ENCODE measurements around the gene PATJ.
"Not testable (repeated sequence)": the region's sequence is repeated elsewhere in the genome, so short reads cannot be mapped to it uniquely, and the experiment has no call there.

Gene PATJ

DNA sequence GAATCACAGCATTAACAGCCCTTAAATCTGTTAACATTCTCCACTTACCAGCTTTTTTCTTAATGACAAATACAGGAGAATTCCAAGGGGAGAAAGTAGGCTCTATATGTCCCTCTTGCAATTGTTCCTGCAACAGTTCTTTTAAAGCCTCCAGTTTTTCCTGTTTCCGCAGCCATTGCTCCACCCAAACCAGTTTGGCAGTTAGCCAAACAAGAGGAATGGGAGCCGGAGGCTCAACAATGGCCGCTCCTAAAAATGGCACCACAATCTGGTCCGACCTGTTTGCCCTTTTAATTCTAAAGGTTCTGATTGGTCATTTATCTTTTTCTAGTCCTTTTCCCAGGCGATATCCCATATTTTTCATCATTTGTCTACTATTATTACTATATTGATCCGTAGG, 438.4 kb downstream of the PATJ start:
- H3K36me3 ChIP-seq (ENCODE audit: insufficient read depth, low read length) = no peaks in the 10 kb centered on the region
- no peaks in the 10 kb centered on the region for H3K9me2 ChIP-seq (replicated peaks; ENCODE audit: low read depth, low read length)
- H3K9me3 ChIP-seq (ENCODE audit: insufficient read depth, low read depth, low read length) = no peaks in the 10 kb centered on the region
- H2AFZ ChIP-seq (ENCODE audit: low read length) = no peak overlapping the region
- no peaks in the 10 kb centered on the region for H4K20me1 ChIP-seq (ENCODE audit: insufficient read depth, low read length, poor library complexity, severe bottlenecking)
- no peak overlapping the region for H3K9ac ChIP-seq (ENCODE audit: low read depth, low read length, poor library complexity, severe bottlenecking)
- H3K4me3 ChIP-seq (ENCODE audit: low read length, poor library complexity, severe bottlenecking) = no peak overlapping the region
- TF ChIP-seq EZH2phosphoT487 (IDR thresholded peaks at IDR 0.05; ENCODE audit: borderline replicate concordance) = no peak
- TF ChIP-seq, protein P1, sequence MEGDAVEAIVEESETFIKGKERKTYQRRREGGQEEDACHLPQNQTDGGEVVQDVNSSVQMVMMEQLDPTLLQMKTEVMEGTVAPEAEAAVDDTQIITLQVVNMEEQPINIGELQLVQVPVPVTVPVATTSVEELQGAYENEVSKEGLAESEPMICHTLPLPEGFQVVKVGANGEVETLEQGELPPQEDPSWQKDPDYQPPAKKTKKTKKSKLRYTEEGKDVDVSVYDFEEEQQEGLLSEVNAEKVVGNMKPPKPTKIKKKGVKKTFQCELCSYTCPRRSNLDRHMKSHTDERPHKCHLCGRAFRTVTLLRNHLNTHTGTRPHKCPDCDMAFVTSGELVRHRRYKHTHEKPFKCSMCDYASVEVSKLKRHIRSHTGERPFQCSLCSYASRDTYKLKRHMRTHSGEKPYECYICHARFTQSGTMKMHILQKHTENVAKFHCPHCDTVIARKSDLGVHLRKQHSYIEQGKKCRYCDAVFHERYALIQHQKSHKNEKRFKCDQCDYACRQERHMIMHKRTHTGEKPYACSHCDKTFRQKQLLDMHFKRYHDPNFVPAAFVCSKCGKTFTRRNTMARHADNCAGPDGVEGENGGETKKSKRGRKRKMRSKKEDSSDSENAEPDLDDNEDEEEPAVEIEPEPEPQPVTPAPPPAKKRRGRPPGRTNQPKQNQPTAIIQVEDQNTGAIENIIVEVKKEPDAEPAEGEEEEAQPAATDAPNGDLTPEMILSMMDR (conservative IDR thresholded peaks at IDR 0.05; ENCODE audit: low read length) = no peak
- no peaks in the 10 kb centered on the region for H3K79me2 ChIP-seq (ENCODE audit: insufficient read depth, low read length)
- no peaks in the 10 kb centered on the region for H3K4me1 ChIP-seq (ENCODE audit: insufficient read depth, low read length, poor library complexity, severe bottlenecking)
- H3K27me3 ChIP-seq (ENCODE audit: insufficient read depth, low read length, poor library complexity, severe bottlenecking) = no peaks in the 10 kb centered on the region
- H3F3A ChIP-seq (ENCODE audit: low read depth) = no peaks in the 10 kb centered on the region
- no peak overlapping the region for H3K4me2 ChIP-seq (ENCODE audit: low read depth, low read length, poor library complexity, severe bottlenecking)

DNA sequence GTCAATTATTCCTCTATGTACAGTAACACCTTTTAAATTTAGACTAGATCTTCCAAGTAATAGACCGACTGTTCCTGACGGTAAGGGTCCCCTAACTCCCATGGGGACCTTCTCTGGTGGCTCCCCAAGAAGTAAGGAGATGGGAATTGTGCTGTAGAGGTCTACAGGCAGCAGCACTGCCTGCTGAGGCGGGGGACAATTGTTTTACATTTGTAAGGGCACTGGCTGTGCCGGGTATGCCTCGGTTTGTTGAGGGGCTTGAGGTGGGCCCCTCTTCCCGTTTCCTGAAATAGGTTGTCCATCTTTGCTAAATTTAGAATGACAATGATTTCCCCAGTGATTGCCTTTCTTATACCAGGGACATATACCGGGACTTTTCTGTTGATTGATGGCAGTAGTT, 439.3 kb downstream of the PATJ start:
- no peaks in the 10 kb centered on the region for H3K36me3 ChIP-seq (ENCODE audit: insufficient read depth, low read length)
- no peak for TF ChIP-seq EZH2phosphoT487 (IDR thresholded peaks at IDR 0.05; ENCODE audit: borderline replicate concordance)
- TF ChIP-seq, protein P1 (conservative IDR thresholded peaks at IDR 0.05; ENCODE audit: low read length) = no peak
- no peak overlapping the region for H3K4me2 ChIP-seq (ENCODE audit: low read depth, low read length, poor library complexity, severe bottlenecking)
- no peaks in the 10 kb centered on the region for H3K27me3 ChIP-seq (ENCODE audit: insufficient read depth, low read length, poor library complexity, severe bottlenecking)
- H3K9me2 ChIP-seq (replicated peaks; ENCODE audit: low read depth, low read length) = no peaks in the 10 kb centered on the region
- no peak overlapping the region for H2AFZ ChIP-seq (ENCODE audit: low read length)
- H3K79me2 ChIP-seq (ENCODE audit: insufficient read depth, low read length) = no peaks in the 10 kb centered on the region
- no peak overlapping the region for H3K4me3 ChIP-seq (ENCODE audit: low read length, poor library complexity, severe bottlenecking)
- no peak overlapping the region for H3K9ac ChIP-seq (ENCODE audit: low read depth, low read length, poor library complexity, severe bottlenecking)
- H3K4me1 ChIP-seq (ENCODE audit: insufficient read depth, low read length, poor library complexity, severe bottlenecking) = no peaks in the 10 kb centered on the region
- no peaks in the 10 kb centered on the region for H4K20me1 ChIP-seq (ENCODE audit: insufficient read depth, low read length, poor library complexity, severe bottlenecking)
- no peaks in the 10 kb centered on the region for H3F3A ChIP-seq (ENCODE audit: low read depth)
- H3K9me3 ChIP-seq (ENCODE audit: insufficient read depth, low read depth, low read length) = no peaks in the 10 kb centered on the region

DNA sequence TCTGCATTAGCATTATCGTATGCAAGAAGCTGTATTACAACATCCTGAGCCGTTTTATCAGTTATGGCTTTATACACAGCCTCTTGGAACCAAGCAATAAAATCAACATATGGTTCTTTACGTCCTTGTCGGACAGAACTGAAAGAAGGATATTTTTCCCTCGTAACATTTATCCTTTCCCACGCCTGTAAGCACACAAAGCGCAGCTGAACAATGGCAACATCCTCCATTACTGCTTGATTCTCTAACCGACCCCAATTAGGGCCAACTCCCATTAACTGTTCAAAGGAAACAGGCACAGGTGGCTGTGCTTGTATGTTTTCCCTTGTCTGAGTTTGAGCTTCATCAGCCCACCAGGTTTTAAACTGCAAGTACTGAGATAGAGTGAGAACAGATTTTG, 439.9 kb downstream of the PATJ start:
- H3K4me3 ChIP-seq (ENCODE audit: low read length, poor library complexity, severe bottlenecking); H3K79me2 ChIP-seq (ENCODE audit: insufficient read depth, low read length); H3K9ac ChIP-seq (ENCODE audit: low read depth, low read length, poor library complexity, severe bottlenecking); H3K36me3 ChIP-seq (ENCODE audit: insufficient read depth, low read length); H3K27me3 ChIP-seq (ENCODE audit: insufficient read depth, low read length, poor library complexity, severe bottlenecking); H3K4me1 ChIP-seq (ENCODE audit: insufficient read depth, low read length, poor library complexity, severe bottlenecking); H3K9me2 ChIP-seq (replicated peaks; ENCODE audit: low read depth, low read length); H3F3A ChIP-seq (ENCODE audit: low read depth); H3K4me2 ChIP-seq (ENCODE audit: low read depth, low read length, poor library complexity, severe bottlenecking); H3K9me3 ChIP-seq (ENCODE audit: insufficient read depth, low read depth, low read length); H4K20me1 ChIP-seq (ENCODE audit: insufficient read depth, low read length, poor library complexity, severe bottlenecking); H2AFZ ChIP-seq (ENCODE audit: low read length): not testable (repeated sequence)

DNA sequence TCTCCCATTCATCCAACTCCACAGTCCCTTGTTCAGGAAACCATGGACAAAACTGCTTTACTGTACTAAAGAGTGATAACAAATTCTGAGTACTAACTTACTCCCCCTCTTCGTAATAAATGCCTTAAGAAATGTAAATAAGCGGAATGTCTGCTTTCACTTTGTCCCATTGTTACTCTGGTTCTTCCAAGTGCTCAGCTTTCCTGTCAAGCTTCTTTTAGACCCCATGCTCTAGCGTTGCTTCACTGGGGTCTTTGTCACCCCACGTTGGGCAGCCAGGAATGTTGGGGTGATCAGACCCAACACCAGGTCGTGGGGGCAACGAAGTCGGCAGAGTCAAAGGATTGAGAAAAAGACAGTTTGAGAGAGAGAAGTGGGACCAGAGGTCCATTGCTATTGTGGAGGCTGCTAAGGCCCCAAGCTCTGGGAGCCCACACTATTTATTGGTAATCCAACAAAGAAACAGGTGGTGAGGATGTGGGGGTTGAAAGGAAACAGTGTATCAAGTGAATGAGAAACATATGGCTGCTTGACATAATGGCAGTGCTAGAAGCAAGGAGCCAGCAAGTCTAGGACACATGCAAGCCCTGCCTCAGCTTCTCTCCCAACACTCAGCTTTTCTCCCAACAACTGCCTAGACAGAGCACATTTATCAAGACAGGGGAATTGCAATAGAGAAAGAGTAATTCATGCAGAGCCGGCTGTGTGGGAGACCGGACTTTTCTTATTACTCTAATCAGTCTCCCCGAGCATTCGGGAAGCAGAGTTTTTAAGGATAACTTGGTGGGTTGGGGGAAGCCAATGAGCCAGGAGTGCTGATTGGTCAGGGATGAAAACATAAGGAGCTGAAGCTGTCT, 441.1 kb downstream of the PATJ start:
- not testable (repeated sequence) for H3K4me3 ChIP-seq (ENCODE audit: low read length, poor library complexity, severe bottlenecking); H3K27me3 ChIP-seq (ENCODE audit: insufficient read depth, low read length, poor library complexity, severe bottlenecking); H3K4me1 ChIP-seq (ENCODE audit: insufficient read depth, low read length, poor library complexity, severe bottlenecking); H2AFZ ChIP-seq (ENCODE audit: low read length); H3K79me2 ChIP-seq (ENCODE audit: insufficient read depth, low read length); H3F3A ChIP-seq (ENCODE audit: low read depth); H3K9me2 ChIP-seq (replicated peaks; ENCODE audit: low read depth, low read length); H4K20me1 ChIP-seq (ENCODE audit: insufficient read depth, low read length, poor library complexity, severe bottlenecking); H3K36me3 ChIP-seq (ENCODE audit: insufficient read depth, low read length); H3K9ac ChIP-seq (ENCODE audit: low read depth, low read length, poor library complexity, severe bottlenecking); H3K4me2 ChIP-seq (ENCODE audit: low read depth, low read length, poor library complexity, severe bottlenecking); H3K9me3 ChIP-seq (ENCODE audit: insufficient read depth, low read depth, low read length)

Measured in Loucy (cell line).